HTERT RPE-1 (cell line): ENCODE measurements around the gene PACS2.

Experiments
- in situ Hi-C: fragments of 300-500 bp; cut with MboI; formaldehyde crosslinking; loops from 4 replicates; pipeline ENCODE4 v1.14.3; 2020; ENCODE audit warnings: low sequenced_read_pairs

Gene PACS2

DNA sequence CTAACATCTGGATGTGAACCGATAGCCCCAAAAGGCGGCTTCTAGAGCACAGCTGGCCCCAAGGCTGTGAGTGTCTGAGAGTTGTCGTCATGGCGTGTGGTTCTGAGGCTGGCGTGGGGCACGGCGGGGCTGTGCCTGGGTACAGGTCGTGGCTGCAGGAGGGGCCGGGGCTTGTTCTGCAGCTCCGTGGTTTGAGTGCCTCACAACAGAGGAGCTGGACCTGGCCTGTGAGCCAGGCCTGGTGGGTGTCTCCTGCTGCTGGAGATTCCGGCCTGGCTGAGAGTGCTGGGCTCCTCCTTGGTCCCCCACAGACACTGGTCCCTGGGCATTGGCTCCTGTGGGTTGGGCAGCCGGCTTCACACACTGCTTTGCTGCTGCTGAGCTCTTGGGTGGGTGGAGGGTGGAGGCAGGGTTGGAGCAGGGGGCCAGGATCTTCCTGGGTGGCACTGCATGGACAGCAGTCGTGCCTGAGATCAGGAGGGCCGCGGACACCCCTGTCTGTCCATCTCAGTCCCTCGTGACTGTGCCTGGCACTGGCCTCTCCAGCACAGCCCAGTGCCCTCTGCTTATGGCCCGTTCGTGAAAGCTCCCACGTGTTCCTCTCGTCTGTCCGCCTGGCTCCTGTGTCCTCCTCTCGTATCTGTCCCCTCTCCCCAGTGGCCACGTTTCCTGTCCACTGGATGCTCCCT, 52.0 kb downstream of the PACS2 start:
- in situ Hi-C loops: no loop called here

DNA sequence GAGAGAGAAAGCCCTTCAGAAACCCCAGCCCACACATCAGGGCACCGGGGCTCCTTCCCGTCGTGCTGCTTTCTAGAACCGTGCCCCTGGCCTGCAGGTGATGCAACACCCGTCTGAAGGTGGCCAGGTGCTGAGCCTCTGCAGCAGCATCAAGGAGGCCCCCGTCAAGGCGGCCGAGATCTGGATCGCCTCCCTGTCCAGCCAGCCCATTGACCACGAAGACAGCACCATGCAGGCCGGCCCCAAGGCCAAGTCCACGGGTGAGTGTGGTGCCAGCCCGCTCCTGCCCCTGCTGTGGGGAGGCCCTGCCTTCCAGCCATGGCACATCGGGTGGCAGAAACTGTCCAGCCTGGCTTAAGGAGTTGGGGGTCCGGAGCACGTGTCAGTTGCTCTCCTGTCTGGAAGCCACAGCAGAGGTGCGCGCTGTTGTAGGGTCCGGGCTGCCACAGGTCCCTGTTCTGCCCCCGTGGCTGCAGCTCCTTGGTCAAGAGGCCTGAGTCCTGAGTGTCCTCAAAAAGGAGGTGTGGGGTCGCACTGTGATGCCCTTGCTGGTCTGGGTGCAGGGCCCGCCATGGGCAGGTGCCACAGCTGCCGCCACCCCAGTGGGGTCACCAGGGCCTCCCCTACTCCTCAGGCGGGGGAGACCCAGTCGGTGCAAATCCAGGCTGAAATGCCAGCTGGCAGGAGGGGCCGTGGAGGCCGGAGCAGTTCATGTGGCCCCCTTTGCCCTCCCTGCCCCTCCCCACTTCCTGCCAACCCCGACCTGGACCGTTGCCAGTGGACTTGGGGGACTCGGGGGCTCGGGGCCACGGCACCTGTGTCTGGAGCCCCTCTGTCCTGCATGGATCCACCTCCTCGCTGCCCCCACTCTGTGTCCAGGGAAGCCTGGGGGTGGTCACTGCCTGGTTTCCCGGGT, 52.8 kb downstream of the PACS2 start:
- in situ Hi-C loops: no loop called here

- in situ Hi-C loops: no loop called here
Observed at GRCh38 chr14:105368032-105368417, 53.5 kb downstream of the PACS2 start.

DNA sequence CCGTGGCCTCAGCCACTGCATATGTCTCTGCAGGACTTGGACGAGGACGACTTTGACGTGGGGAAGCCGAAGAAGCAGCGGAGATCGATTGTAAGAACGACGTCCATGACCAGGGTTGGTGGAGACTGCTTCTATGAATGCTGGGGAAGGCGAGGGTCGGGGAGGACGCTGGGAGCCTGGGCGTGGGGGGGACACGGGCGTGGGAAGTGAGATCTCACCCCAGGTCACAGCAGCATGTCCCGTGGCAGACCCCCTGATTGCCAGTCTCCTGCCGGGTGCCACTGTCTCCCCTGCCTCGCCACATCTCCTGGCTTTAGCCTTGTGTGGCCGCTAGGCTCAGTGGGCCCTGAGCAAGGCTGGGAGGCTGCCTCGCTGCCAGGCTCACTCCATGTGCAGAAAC, 53.9 kb downstream of the PACS2 start:
- in situ Hi-C loops: no loop called here

DNA sequence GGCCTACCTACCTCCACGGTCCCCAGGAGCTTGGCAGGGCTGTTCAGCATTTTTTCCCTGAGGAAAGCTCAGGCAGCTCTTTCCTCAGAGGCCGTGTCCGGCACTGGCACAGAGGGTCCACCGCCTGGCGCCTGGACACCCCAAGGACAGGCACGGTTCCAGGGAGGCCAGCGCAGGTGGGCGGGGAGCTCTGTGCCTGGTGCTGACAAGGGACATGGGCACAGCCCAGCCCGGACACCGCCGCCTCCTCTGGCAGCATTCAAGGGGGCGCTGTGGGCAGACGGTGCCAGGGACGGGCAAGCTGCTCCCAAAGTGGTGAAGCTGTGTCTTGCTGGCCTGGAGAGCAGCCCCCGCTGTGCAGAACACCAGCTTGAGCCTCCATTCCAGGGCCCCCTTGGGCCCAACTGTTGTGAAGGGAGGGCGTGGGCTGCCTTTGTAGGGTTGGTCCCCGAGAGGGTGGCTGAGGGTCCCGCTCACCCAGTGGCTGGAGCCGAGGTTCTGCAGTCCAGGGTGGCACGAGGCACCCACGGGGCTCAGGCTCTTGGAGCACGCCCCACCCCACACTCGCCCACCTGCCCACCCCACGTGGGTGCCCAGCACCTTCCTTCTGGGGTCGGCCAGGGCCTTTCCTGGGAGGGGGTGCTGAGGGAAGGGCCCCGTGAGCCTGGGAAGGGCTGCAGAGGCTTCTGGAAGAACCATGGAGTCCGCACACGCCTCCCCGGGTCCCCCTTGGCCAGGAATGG, 54.5 kb downstream of the PACS2 start:
- in situ Hi-C loops: no loop called here

GRCh38 chr14:105369653-105370040, 55.1 kb downstream of the PACS2 start:
- in situ Hi-C loops: no loop called here

- in situ Hi-C loops: no loop called here
Observed at GRCh38 chr14:105374389-105374788, 59.8 kb downstream of the PACS2 start.

- in situ Hi-C loops: no loop called here
Observed at GRCh38 chr14:105375635-105376057, 61.1 kb downstream of the PACS2 start.

DNA sequence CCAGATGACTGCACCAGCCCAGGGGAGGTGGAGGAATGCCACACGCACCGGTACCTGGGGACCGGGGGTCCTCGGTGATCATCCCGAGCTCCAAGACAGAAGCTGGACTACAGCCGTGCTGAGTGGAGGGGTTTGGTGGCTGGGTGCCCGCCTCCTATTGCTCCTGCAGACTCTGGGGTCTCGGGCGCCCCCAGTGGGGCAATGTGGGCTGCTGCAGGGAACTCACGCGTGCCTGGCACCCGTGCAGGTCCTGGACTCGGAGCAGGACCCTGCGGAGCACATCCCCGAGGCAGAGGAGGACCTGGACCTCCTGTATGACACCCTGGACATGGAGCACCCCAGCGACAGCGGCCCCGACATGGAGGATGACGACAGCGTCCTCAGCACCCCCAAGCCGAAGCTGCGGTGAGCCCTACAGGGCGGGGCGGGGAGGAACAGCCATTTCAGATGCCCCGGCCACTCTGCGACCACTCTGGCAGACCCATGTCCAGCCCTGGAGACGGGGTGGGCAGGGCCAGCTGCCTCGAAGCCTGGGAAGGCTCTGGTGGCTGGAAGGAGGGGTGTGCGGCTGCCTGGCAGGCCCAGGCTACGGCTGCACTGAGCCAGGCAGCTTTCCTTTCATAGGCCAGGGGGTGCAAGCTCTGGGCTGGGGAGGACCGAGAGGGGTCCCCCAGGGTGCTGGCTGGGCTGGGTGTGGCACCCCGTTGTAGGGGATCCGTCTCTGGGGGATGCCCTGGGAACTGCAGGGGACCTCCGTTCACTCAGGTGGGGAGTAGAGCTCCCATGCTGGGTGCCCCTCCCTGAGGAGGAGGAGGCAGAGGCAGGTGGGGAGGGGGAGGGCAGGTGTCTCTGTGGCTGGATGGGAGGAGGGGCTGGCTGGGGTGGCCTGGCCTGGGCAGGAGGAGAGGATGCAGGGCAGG, 62.2 kb downstream of the PACS2 start:
- in situ Hi-C loops: no loop called here

GRCh38 chr14:105377555-105378182, 63.1 kb downstream of the PACS2 start:
- in situ Hi-C loops: no loop called here

GRCh38 chr14:105378199-105378598, 63.7 kb downstream of the PACS2 start:
- in situ Hi-C loops: no loop called here

- in situ Hi-C loops: no loop called here
Observed at GRCh38 chr14:105378873-105379685, 64.5 kb downstream of the PACS2 start.

- in situ Hi-C loops: no loop called here
Observed at GRCh38 chr14:105379946-105380345, 65.4 kb downstream of the PACS2 start.

DNA sequence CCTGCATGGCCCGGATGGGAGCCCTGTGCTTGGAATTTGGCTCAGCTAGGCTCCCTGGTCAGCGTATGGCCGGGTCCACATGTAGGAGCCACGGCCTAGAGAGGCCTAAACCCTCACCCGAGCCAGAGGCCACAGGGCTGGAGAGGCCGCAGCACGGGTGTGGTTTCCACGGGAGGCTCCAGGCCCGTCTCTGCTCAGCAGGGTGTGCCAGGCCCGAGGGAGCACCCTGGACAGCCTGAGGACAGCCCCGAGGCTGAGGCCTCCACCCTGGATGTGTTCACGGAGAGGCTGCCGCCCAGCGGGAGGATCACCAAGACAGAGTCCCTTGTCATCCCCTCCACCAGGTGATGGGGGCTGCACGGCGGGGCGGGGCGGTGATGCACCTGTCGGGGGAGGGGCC, 66.2 kb downstream of the PACS2 start:
- in situ Hi-C loops: no loop called here

DNA sequence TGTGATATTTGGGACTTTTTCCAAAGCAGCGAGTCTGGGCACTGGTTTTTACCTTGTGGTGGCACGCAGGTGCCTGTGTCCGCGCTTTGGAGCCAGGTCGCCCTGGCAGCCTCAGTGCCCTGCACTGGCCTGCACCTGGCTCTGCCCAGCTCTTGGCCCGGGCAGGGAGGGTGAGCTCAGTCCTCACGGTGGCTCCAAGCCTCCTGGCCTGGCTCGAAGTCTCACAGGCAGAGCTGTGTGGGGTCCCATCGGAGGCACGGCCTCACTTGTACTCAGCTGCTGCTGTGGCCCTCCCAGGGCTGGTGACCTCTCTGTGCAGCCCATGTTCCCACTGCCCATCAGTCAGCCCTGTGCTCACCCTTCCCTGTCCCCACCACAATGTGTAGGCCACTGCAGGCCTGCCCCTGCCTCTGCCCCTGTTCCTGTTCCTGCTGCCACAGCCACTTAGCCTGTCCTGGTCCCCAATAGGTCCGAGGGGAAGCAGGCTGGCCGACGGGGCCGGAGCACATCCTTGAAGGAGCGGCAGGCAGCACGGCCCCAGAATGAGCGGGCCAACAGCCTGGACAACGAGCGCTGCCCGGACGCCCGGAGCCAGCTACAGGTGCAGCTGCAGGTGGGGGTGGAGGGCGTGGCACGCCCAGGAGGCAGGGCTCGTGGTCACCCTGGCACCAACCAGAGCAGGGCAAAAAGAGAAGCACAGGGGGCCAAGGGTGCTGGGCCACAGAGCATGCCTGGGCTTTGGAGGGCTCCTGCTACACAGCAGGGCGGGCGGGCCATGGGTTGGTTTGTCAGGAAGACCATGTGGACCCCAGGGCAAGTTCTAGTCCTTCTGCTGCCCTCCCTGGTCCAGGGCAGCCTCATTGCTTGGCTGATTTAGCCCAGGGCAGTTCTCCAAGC, 67.1 kb downstream of the PACS2 start:
- in situ Hi-C loops: no loop called here

- in situ Hi-C loops: no loop called here
Observed at GRCh38 chr14:105382343-105383082, 68.0 kb downstream of the PACS2 start.

DNA sequence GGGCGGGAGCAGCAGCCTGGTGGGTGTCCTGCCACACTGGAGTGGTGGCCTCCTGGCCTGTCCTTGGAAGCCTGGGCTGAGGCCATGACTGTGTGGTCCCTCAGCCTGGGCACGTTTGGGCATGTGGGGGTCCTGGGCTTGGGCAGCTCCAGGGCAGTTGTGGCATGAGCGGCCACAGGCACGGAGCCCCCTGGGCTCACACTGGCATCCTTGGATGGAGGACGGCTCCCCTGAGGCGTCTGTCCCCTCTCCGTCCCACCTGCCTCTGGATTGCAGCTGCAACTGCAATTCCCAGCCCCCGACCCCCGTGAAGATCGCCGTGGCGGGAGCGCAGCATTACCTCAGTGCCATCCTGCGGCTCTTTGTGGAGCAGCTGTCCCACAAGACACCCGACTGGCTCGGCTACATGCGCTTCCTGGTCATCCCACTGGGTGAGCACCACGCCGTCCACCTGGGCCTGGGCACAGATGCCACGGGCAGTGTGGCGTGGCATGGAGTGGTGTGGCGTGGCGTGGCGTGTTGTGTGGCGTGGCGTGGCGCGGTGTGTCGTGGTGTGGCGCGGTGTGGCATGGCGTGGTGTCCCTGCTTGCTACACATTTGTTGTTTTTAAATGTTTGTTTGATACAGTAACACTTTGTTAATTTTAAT, 68.7 kb downstream of the PACS2 start:
- in situ Hi-C loops: no loop called here
